GM19463 (cell line): Measurements from ENCODE around the gene PSME4.
"Not testable (repeated sequence)": the region's sequence is repeated elsewhere in the genome, so short reads cannot be mapped to it uniquely, and the experiment has no call there.

Experiments
- ATAC-seq: cut with Tn5 transposase; IDR thresholded peaks from one replicate; pipeline ENCODE4 v1.9.1; 2021; ENCODE audit warnings: mild to moderate bottlenecking, moderate library complexity; ENCODE audit not compliant: unreplicated experiment

PSME4 gene

GRCh38 chr2:53851052-53851757, 119.6 kb downstream of the PSME4 start:
- not testable (repeated sequence) for ATAC-seq

- no peak for ATAC-seq
Measured at GRCh38 chr2:53848062-53848461, 122.7 kb downstream of the PSME4 start.

GRCh38 chr2:53843595-53843994, 127.2 kb downstream of the PSME4 start:
- ATAC-seq: no peak

GRCh38 chr2:53842891-53843290, 127.9 kb downstream of the PSME4 start:
- ATAC-seq: no peak

- ATAC-seq: not testable (repeated sequence)
Measured at GRCh38 chr2:53841651-53842050, 129.1 kb downstream of the PSME4 start.

- no peak for ATAC-seq
Measured at GRCh38 chr2:53840580-53840979, 130.2 kb downstream of the PSME4 start.

GRCh38 chr2:53829980-53830290, 140.9 kb downstream of the PSME4 start:
- not testable (repeated sequence) for ATAC-seq

GRCh38 chr2:53829273-53829979, 141.4 kb downstream of the PSME4 start:
- ATAC-seq: no peak

GRCh38 chr2:53828331-53828730, 142.5 kb downstream of the PSME4 start:
- no peak for ATAC-seq

- no peak for ATAC-seq
Measured at GRCh38 chr2:53827398-53828175, 143.2 kb downstream of the PSME4 start.

- ATAC-seq: no peak
Measured at GRCh38 chr2:53826587-53827397, 144.0 kb downstream of the PSME4 start.

GRCh38 chr2:53826030-53826410, 144.8 kb downstream of the PSME4 start:
- no peak for ATAC-seq

- not testable (repeated sequence) for ATAC-seq
Measured at GRCh38 chr2:53823639-53824038, 147.2 kb downstream of the PSME4 start.

GRCh38 chr2:53821810-53822209, 149.0 kb downstream of the PSME4 start:
- no peak for ATAC-seq

GRCh38 chr2:53820711-53821110, 150.1 kb downstream of the PSME4 start:
- no peak for ATAC-seq

- no peak for ATAC-seq
Measured at GRCh38 chr2:53820048-53820447, 150.7 kb downstream of the PSME4 start.

- no peak for ATAC-seq
Measured at GRCh38 chr2:53819634-53820033, 151.2 kb downstream of the PSME4 start.

- no peak for ATAC-seq
Measured at GRCh38 chr2:53818854-53819435, 151.8 kb downstream of the PSME4 start.
